ENCODE results near the gene POLR2L. TPM values are rescaled to one million over a fixed set of nuclear protein-coding genes. Genes with fewer than 3 reads are reported as not detected.

POLR2L gene
- total RNA-seq, 1 experiment from 2014 or later: 673 TPM

DNA sequence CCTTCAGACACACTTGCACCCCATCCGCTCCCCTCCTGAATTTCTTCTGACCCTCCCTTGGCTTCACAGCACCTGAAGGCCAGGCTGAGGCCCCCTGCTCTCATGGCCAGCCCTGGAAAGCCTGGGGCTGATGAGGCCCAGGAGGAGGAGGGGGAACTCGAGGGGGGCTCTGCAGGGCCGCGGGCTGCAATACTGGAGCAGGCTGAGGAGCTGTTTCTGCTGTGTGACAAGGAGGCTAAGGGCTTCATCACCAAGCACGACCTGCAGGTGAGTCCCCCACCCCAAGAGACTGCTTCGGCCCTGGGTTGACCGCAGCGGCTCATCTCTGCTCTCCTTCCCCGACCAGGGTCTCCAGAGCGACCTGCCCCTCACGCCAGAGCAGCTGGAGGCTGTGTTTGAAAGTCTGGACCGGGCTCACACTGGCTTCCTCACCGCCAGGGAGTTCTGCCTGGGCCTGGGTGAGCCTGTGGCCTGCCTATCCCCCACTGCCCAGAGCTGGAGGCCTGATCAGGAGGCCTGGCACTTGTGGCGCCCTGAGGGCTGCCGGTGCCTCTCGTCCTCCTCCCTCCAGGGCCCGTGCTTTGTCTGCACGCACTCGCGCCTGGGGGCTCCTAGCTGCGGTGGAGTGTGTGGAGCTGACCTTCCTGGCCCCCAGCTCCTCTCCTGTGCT, 13.7 kb downstream of the POLR2L start:
- intact Hi-C loops (cut with micrococcal nuclease; ENCODE audit: unreplicated experiment) (no loop called here), in situ Hi-C loops (cut with HindIII; ENCODE audit: low pct_unique_long_range_greater_than_20kb, low sequenced_read_pairs) (no loop called here)
- ChIA-PET POLR2A (interaction anchor here (0.5 to 1.9 kb wide), 3 partner anchors 9 to 70 kb away, joined by 3 to 11 read pairs (median 3); partner anchors contain the start of gene PNPLA2), CTCF (interaction anchor here (1.2 kb wide), 1 partner anchor 18 kb away, joined by 6 read pairs; no protein-coding TSS in a partner anchor)
- H3K4me3 ChIP-seq (ENCODE audit: low read depth in 2 of 2, low read length in 2 of 2): peak overlapping the region; percentile 78 to 82
- H3K27ac ChIP-seq (ENCODE audit: low read length): peak overlapping the region; percentile 92
- BruUV-seq (replicated peaks): no TSS peak
- H3K27me3 ChIP-seq (ENCODE audit: control insufficient read depth, insufficient read depth, low read length): no peaks in the 10 kb centered on the region
- TF ChIP-seq SIN3A (IDR thresholded peaks at IDR 0.05; ENCODE audit: borderline replicate concordance, insufficient read depth, low read depth, low read length) (no peak), REST (IDR thresholded peaks at IDR 0.05; ENCODE audit: insufficient read depth in 1 of 2, low read depth in 2 of 2, low read length in 1 of 2) (no peak), POLR2AphosphoS5 (IDR thresholded peaks at IDR 0.05; ENCODE audit: low read depth, low read length) (no peak), TCF7L2 (IDR thresholded peaks at IDR 0.05; ENCODE audit: low read depth, low read length) (no peak)
- TF ChIP-seq, protein P1, sequence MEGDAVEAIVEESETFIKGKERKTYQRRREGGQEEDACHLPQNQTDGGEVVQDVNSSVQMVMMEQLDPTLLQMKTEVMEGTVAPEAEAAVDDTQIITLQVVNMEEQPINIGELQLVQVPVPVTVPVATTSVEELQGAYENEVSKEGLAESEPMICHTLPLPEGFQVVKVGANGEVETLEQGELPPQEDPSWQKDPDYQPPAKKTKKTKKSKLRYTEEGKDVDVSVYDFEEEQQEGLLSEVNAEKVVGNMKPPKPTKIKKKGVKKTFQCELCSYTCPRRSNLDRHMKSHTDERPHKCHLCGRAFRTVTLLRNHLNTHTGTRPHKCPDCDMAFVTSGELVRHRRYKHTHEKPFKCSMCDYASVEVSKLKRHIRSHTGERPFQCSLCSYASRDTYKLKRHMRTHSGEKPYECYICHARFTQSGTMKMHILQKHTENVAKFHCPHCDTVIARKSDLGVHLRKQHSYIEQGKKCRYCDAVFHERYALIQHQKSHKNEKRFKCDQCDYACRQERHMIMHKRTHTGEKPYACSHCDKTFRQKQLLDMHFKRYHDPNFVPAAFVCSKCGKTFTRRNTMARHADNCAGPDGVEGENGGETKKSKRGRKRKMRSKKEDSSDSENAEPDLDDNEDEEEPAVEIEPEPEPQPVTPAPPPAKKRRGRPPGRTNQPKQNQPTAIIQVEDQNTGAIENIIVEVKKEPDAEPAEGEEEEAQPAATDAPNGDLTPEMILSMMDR (IDR thresholded peaks at IDR 0.05): no peak
- peaks cover 57% of the 10 kb centered on the region for H3K4me1 ChIP-seq (ENCODE audit: control insufficient read depth, insufficient read depth, low read length)
- no peaks in the 10 kb centered on the region for H3K9me3 ChIP-seq (ENCODE audit: control insufficient read depth, insufficient read depth, low read depth, low read length)
- 0 out of 2 replicates have a peak, but pooled peaks cover 2% of the 10 kb centered on the region for H3K36me3 ChIP-seq (ENCODE audit: control insufficient read depth, insufficient read depth, low read length)
- peak; percentile 1; the same call in 1 of the 2 replicates for ATAC-seq
- DNase-seq (ENCODE audit: low read depth, low spot score): no peak

GRCh38 chr11:827897-828192, 14.5 kb downstream of the POLR2L start, which contains the start of gene CRACR2B:
CRACR2B (plus strand) TSS chr11:827919; CDS start chr11:828608, 689 bp downstream.
- 0 out of 2 replicates have a peak, but pooled peaks cover 2% of the 10 kb centered on the region for H3K36me3 ChIP-seq (ENCODE audit: control insufficient read depth, insufficient read depth, low read length)
- H3K4me1 ChIP-seq (ENCODE audit: control insufficient read depth, insufficient read depth, low read length): peaks cover 57% of the 10 kb centered on the region
- in situ Hi-C loops (cut with HindIII; ENCODE audit: low pct_unique_long_range_greater_than_20kb, low sequenced_read_pairs): no loop called here
- H3K9me3 ChIP-seq (ENCODE audit: control insufficient read depth, insufficient read depth, low read depth, low read length): no peaks in the 10 kb centered on the region
- H3K27me3 ChIP-seq (ENCODE audit: control insufficient read depth, insufficient read depth, low read length): no peaks in the 10 kb centered on the region
- POLR2A ChIA-PET: interaction anchor here (0.8 to 1.9 kb wide), 3 partner anchors 8 to 16 kb away, joined by 3 to 11 read pairs (median 5); partner anchors contain the start of gene PNPLA2
- no TSS peak for BruUV-seq (replicated peaks)
- no peak for ATAC-seq
- peak within 1 kb of the TSS; percentile 92 for H3K27ac ChIP-seq (ENCODE audit: low read length)
- no peak for DNase-seq (ENCODE audit: low read depth, low spot score)
- peak within 1 kb of the TSS; percentile 78 to 82 for H3K4me3 ChIP-seq (ENCODE audit: low read depth in 2 of 2, low read length in 2 of 2)
- TF ChIP-seq SIN3A (IDR thresholded peaks at IDR 0.05; ENCODE audit: borderline replicate concordance, insufficient read depth, low read depth, low read length): no peak
- TF ChIP-seq TCF7L2 (IDR thresholded peaks at IDR 0.05; ENCODE audit: low read depth, low read length): no peak
- TF ChIP-seq, protein P1 (IDR thresholded peaks at IDR 0.05): no peak
- TF ChIP-seq POLR2AphosphoS5 (IDR thresholded peaks at IDR 0.05; ENCODE audit: low read depth, low read length): no peak; the same call in 1 of the 2 replicates
- TF ChIP-seq REST (IDR thresholded peaks at IDR 0.05; ENCODE audit: insufficient read depth in 1 of 2, low read depth in 2 of 2, low read length in 1 of 2): no peak
- intact Hi-C loops (cut with micrococcal nuclease; ENCODE audit: unreplicated experiment): no loop called here
- CTCF ChIA-PET: interaction anchor here (1.2 kb wide), 1 partner anchor 17 kb away, joined by 6 read pairs; no protein-coding TSS in a partner anchor
